Upper lobe of left lung (tissue), 6 donors: ENCODE measurements around the gene TMED3. TPM values are rescaled to one million over a fixed set of nuclear protein-coding genes. Genes with fewer than 3 reads are reported as not detected.
"Not testable (repeated sequence)": the region's sequence is repeated elsewhere in the genome, so short reads cannot be mapped to it uniquely, and the experiment has no call there.

ENCODE experiments used
- ATAC-seq, 2 donors: fragments of 200-7000 bp; cut with Tn5 transposase; one replicate each; pipeline ENCODE4 v1.9.1; 2022; ENCODE audit warnings: mild to moderate bottlenecking in 2 of 2, moderate library complexity in 2 of 2; ENCODE audit not compliant: low FRiP score in 2 of 2
- DNase-seq, 2 donors: peaks; one replicate each; pipeline ENCODE4 v3.0.0-alpha.2; 2019 to 2020
- H3K27ac ChIP-seq, 4 donors: fragments of 200-600 bp; sonication (generic); one replicate each; pipeline ENCODE4 v1.5.1; 2016 to 2019
- H3K27me3 ChIP-seq, 4 donors: fragments of 200-600 bp; sonication (generic); one replicate each; pipeline ENCODE4 v1.5.1; 2017 to 2019
- H3K36me3 ChIP-seq, 4 donors: fragments of 200-600 bp; sonication (generic); one replicate each; pipeline ENCODE4 v1.5.1; 2016 to 2019
- H3K4me1 ChIP-seq, 4 donors: fragments of 200-600 bp; sonication (generic); one replicate each; pipeline ENCODE4 v1.5.1; 2018 to 2019
- H3K4me3 ChIP-seq, 4 donors: fragments of 200-600 bp; sonication (generic); one replicate each; pipeline ENCODE4 v1.5.1; 2017 to 2019; ENCODE audit warnings: mild to moderate bottlenecking in 2 of 4, moderate library complexity in 1 of 4
- H3K9me3 ChIP-seq, 4 donors: fragments of 200-600 bp; sonication (generic); one replicate each; pipeline ENCODE4 v1.5.1; 2018 to 2019
- CTCF ChIP-seq, 6 experiments: fragments of 450-650 bp in 4 of 6; fragments of 200-600 bp in 2 of 6; sonication (generic) in 2 of 6; IDR thresholded peaks; one replicate each; pipeline ENCODE4 v1.5.1; 2016 to 2019; ENCODE audit warnings: antibody characterized with exemption in 6 of 6
- EP300 ChIP-seq, 4 donors: sonication (generic); formaldehyde crosslinking; IDR thresholded peaks; one replicate each; pipeline ENCODE4 v1.5.1; 2017; ENCODE audit warnings: antibody characterized with exemption in 4 of 4, control low read depth in 2 of 4
- POLR2A ChIP-seq, 4 donors: fragments of 450-650 bp; IDR thresholded peaks; one replicate each; pipeline ENCODE4 v1.5.1; 2016 to 2017; ENCODE audit warnings: antibody characterized with exemption in 4 of 4, mild to moderate bottlenecking in 2 of 4
- POLR2AphosphoS5 ChIP-seq, 2 donors: sonication (generic); formaldehyde crosslinking; IDR thresholded peaks; one replicate each; pipeline ENCODE4 v1.5.1; 2017; ENCODE audit warnings: antibody characterized with exemption in 2 of 2
- WGBS, 2 donors: methylation state at CpG; one replicate each; pipeline ENCODE4 v1.1.5; 2017 to 2018; 5-methylcytosine and 5-hydroxymethylcytosine counted together
- total RNA-seq, 6 donors: library from RNA; depleted of rRNA in 4 of 6; stranded (reverse); fragments of >200 nt in 4 of 6; gene quantifications; one replicate each; pipeline versions ENCODE4 v1.1.0 to v1.2.1, GENCODE V29; 2016 to 2021
- donor health status: DM: no; HTN: no; CAD: no; lungs with moderate emphysema.
- donor health status: DM: no; HTN: yes; CAD: no; lungs with severe emphysema.

TMED3 gene
- total RNA-seq, 6 donors from 2014 or later = 28.3 to 57.5 (median 49.9) TPM

DNA sequence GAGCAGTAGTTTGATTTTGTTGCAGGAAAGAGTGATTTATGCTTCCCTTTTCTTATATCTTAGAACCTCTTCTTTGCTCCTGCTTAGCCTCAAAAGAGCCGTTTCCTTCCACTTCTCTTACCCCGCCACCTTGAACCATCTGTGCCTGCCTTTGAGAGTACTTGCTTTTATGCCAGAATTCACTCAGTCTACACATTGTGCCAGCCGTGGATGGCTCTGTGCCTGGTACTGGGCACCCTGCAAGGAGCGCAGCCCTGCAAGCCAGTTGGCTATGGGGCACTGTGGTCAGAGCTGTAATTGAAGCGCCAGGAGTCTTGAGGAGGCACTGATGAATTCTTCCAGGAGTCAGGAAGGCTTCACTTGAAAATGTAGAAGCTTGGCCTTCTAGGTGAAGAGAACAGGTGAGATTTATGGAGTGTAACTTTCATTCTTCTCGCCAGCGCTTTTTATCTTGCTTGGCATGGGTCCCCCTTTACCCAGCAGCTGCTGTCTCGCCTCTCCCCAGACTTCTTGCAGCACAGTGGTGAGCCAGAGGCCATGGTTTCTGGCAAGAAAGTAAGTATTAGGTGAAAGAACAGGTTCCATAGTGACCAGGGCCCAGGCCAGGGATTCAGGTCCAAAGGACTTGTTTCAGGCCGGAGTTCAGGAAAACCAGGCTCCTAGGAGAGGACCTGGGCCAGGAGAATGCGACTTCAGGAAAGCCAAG is 4.9 kb downstream of the TMED3 start:
- 83 to 84% methylated on average over 10 of the region's 10 CpGs for WGBS, 2 donors
- H3K27me3 ChIP-seq = no peaks in the 10 kb centered on the region
- peaks cover 0 to 17% (median 10%) of the 10 kb centered on the region in 4 donors for H3K4me1 ChIP-seq
- no peak for DNase-seq
- no peak overlapping the region for H3K4me3 ChIP-seq
- ATAC-seq = no peak
- peaks cover 13 to 49% (median 28%) of the 10 kb centered on the region in 4 donors for H3K36me3 ChIP-seq
- H3K9me3 ChIP-seq = no peaks in the 10 kb centered on the region
- TF ChIP-seq CTCF (IDR thresholded peaks at IDR 0.05) = no peak
- no peak for TF ChIP-seq EP300 (IDR thresholded peaks at IDR 0.05)
- no peak for TF ChIP-seq POLR2AphosphoS5 (IDR thresholded peaks at IDR 0.05)
- TF ChIP-seq POLR2A (IDR thresholded peaks at IDR 0.05) = no peak
- no peak overlapping the region for H3K27ac ChIP-seq

- ATAC-seq (no peak), DNase-seq (no peak)
- Histone ChIP-seq H3K4me3 (no peak overlapping the region), H3K9me3 (no peaks in the 10 kb centered on the region), H3K27ac (no peak overlapping the region), H3K27me3 (no peaks in the 10 kb centered on the region), H3K36me3 (peaks cover 17 to 50% (median 31%) of the 10 kb centered on the region in 4 donors), H3K4me1 (peaks cover 0 to 13% (median 4%) of the 10 kb centered on the region in 4 donors)
- WGBS, 2 donors = 88 to 90% methylated on average over 9 of the region's 9 CpGs
- TF ChIP-seq EP300 (IDR thresholded peaks at IDR 0.05) (no peak), CTCF (IDR thresholded peaks at IDR 0.05) (no peak), POLR2A (IDR thresholded peaks at IDR 0.05) (no peak), POLR2AphosphoS5 (IDR thresholded peaks at IDR 0.05) (no peak)
Measured at GRCh38 chr15:79316864-79317263, 6.0 kb downstream of the TMED3 start.

DNA sequence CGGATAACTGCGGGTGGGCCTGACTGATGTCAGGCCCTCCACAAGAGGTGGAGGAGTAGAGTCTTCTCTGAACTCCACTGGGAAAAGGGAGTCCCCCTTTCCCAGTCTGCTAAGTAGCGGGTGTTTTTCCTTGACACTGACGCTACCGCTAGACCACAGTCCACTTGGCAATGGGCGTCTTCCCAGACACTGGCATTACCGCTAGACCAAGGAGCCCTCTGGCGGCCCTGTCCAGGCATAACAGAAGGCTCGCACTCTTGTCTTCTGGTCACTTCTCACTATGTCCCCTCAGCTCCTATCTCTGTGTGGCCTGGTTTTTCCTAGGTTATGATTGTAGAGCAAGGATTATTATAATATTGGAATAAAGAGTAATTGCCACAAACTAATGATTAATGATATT is 9.1 kb downstream of the TMED3 start:
- H3K27ac ChIP-seq, H3K9me3 ChIP-seq, H3K27me3 ChIP-seq, ATAC-seq, H3K4me3 ChIP-seq, DNase-seq, H3K4me1 ChIP-seq: not testable (repeated sequence)
- 93 to 97% methylated on average over 9 of the region's 9 CpGs for WGBS, 2 donors
- peaks cover 20 to 58% (median 32%) of the 10 kb centered on the region in 4 donors for H3K36me3 ChIP-seq

DNA sequence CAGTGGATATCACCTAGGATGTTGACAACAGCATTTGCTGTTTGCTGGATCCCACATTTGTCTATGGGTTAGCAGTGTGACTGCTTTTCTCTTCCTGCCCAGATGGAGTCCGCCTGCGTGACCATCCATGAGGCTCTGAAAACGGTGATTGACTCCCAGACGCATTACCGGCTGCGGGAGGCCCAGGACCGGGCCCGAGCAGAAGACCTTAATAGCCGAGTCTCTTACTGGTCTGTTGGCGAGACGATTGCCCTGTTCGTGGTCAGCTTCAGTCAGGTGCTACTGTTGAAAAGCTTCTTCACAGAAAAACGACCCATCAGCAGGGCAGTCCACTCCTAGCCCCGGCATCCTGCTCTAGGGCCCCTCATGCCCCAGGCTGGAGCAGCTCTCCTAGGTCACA is 11.0 kb downstream of the TMED3 start:
- Histone ChIP-seq H3K36me3 (peaks cover 8 to 42% (median 28%) of the 10 kb centered on the region in 4 donors), H3K27me3 (no peaks in the 10 kb centered on the region), H3K9me3 (no peaks in the 10 kb centered on the region), H3K4me3 (no peak overlapping the region), H3K4me1 (no peaks in the 10 kb centered on the region), H3K27ac (no peak overlapping the region)
- 91 to 92% methylated on average over 4 to 14 of the region's 14 CpGs for WGBS, 2 donors
- peak in 1 of 2 donors; percentile 59 for DNase-seq
- no peak for TF ChIP-seq POLR2A (IDR thresholded peaks at IDR 0.05)
- no peak for ATAC-seq

DNA sequence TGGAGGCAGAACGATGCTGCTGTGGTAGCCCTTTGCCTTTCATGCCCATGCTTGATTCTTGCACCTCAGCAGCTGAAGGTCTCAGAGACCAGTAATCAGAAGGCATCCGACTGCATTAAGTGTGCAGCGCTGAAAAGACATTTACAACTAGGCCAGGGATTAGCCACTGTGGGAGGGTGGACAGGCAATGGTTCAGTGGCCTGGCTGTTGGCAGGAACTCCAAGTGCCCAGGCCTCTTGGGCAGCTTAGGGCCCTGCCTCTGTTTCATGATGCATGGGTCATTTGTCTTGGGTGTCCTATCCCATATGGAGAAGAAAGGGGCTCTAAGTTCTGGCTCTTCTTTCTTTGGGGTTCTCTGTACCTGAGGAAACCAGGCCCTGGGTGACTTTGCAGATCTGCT is 11.4 kb downstream of the TMED3 start:
- 100% methylated on average over 1 to 3 of the region's 3 CpGs for WGBS, 2 donors
- Histone ChIP-seq H3K9me3 (no peaks in the 10 kb centered on the region), H3K27ac (no peak overlapping the region), H3K36me3 (peaks cover 8 to 38% (median 24%) of the 10 kb centered on the region in 4 donors), H3K27me3 (no peaks in the 10 kb centered on the region), H3K4me1 (no peaks in the 10 kb centered on the region), H3K4me3 (no peak overlapping the region)
- ATAC-seq (no peak), DNase-seq (no peak)
- no peak for TF ChIP-seq EP300 (IDR thresholded peaks at IDR 0.05)
- TF ChIP-seq POLR2AphosphoS5 (IDR thresholded peaks at IDR 0.05) = no peak
- TF ChIP-seq CTCF (IDR thresholded peaks at IDR 0.05) = no peak
- TF ChIP-seq POLR2A (IDR thresholded peaks at IDR 0.05) = no peak

- H3K27ac ChIP-seq = no peak overlapping the region
- H3K4me3 ChIP-seq = no peak overlapping the region
- WGBS, 2 donors = 57 to 66% methylated on average over 6 of the region's 6 CpGs
- H3K4me1 ChIP-seq = no peaks in the 10 kb centered on the region
- DNase-seq (no peak), ATAC-seq (no peak)
- no peaks in the 10 kb centered on the region for H3K9me3 ChIP-seq
- no peaks in the 10 kb centered on the region for H3K27me3 ChIP-seq
- TF ChIP-seq EP300 (IDR thresholded peaks at IDR 0.05) (no peak), POLR2A (IDR thresholded peaks at IDR 0.05) (no peak), POLR2AphosphoS5 (IDR thresholded peaks at IDR 0.05) (no peak), CTCF (IDR thresholded peaks at IDR 0.05) (no peak)
- peaks cover 8 to 33% (median 20%) of the 10 kb centered on the region in 4 donors for H3K36me3 ChIP-seq
Measured at GRCh38 chr15:79322945-79323344, 12.0 kb downstream of the TMED3 start.
